ENCODE measurements around the gene FKBP8.

GRCh38 chr19:18539372-18539771, 4.0 kb downstream of the FKBP8 start:
- no peak for TF ChIP-seq CTCF (conservative IDR thresholded peaks at IDR 0.05; ENCODE audit: low read depth, low read length)
- TF ChIP-seq EZH2phosphoT487 (IDR thresholded peaks at IDR 0.05; ENCODE audit: borderline replicate concordance, low read length), result no peak

Data from PC-3 (cell line).